Stomach (tissue), 9 donors: Measurements from ENCODE around the gene SFXN5. TPM values are rescaled to one million over a fixed set of nuclear protein-coding genes. Genes with fewer than 3 reads are reported as not detected.

Experiments used
- DNase-seq, 2 donors: peaks; one replicate each; pipeline versions ENCODE4 v3.0.0 to v3.0.0-alpha.2; 2013 to 2019
- H3K27ac ChIP-seq, 5 donors: fragments of 200-600 bp in 4 of 5; sonication (generic) in 4 of 5; one replicate each; pipeline ENCODE4 v1.5.1; 2013 to 2019; ENCODE audit warnings: mild to moderate bottlenecking in 1 of 5, moderate library complexity in 1 of 5
- H3K27me3 ChIP-seq, 3 donors: fragments of 200-600 bp; sonication (generic); one replicate each; pipeline ENCODE4 v1.5.1; 2017 to 2019; ENCODE audit warnings: mixed run types in 1 of 3
- H3K36me3 ChIP-seq, 4 donors: fragments of 200-600 bp; sonication (generic); 1 replicate in 3 of 4; 2 replicates in 1 of 4; pipeline ENCODE4 v1.5.1; 2016 to 2019
- H3K4me1 ChIP-seq, 4 donors: fragments of 200-600 bp; sonication (generic); one replicate each; pipeline ENCODE4 v1.5.1; 2016 to 2019
- H3K4me3 ChIP-seq, 4 donors: fragments of 200-600 bp; sonication (generic) in 3 of 4; one replicate each; pipeline ENCODE4 v1.5.1; 2016 to 2019; ENCODE audit warnings: mild to moderate bottlenecking in 1 of 4
- H3K9me3 ChIP-seq, 4 donors: fragments of 200-600 bp; sonication (generic); one replicate each; pipeline ENCODE4 v1.5.1; 2016 to 2019
- CTCF ChIP-seq, 7 experiments: fragments of 450-650 bp in 4 of 7; fragments of 200-600 bp in 3 of 7; sonication (generic) in 3 of 7; IDR thresholded peaks; one replicate each; pipeline ENCODE4 v1.5.1; 2016 to 2019; ENCODE audit warnings: antibody characterized with exemption in 7 of 7, control low read depth in 2 of 7, mild to moderate bottlenecking in 1 of 7
- EP300 ChIP-seq: sonication (generic); formaldehyde crosslinking; IDR thresholded peaks from one replicate; pipeline ENCODE4 v1.6.1; 2017; ENCODE audit warnings: antibody characterized with exemption
- POLR2A ChIP-seq, 4 donors: fragments of 450-650 bp; IDR thresholded peaks; one replicate each; pipeline ENCODE4 v1.6.1; 2016; ENCODE audit warnings: antibody characterized with exemption in 4 of 4, control low read depth in 2 of 4, mild to moderate bottlenecking in 1 of 4, moderate library complexity in 1 of 4
- POLR2AphosphoS5 ChIP-seq, 3 donors: sonication (generic); formaldehyde crosslinking; IDR thresholded peaks; one replicate each; pipeline ENCODE4 v1.6.1; 2016; ENCODE audit warnings: antibody characterized with exemption in 3 of 3
- WGBS, 5 donors: extraction: QIAGEN DNeasy Blood & Tissue Kit in 3 of 5; methylation state at CpG; one replicate each; pipeline versions ENCODE4 v1.1.5 to v1.1.7; 2013 to 2018; 5-methylcytosine and 5-hydroxymethylcytosine counted together
- intact Hi-C: fragments of 100-400 bp; cut with DNase I; formaldehyde crosslinking; loops from one replicate; pipeline ENCODE4 v1.15.1; 2023; ENCODE audit warnings: low total_unique reads
- polyA plus RNA-seq, 3 donors: library from polyadenylated mRNA; stranded (reverse); fragments of 200-250 nt; gene quantifications; one replicate each; pipeline ENCODE4 v1.2.3, GENCODE V29; 2013
- total RNA-seq, 5 donors: library from RNA; depleted of rRNA; stranded (reverse); fragments of >200 nt; gene quantifications; one replicate each; pipeline versions ENCODE4 v1.1.0 to v1.2.3, GENCODE V29; 2014 to 2016
- donor health status: healthy with polysubstance abuse.
- donor health status: Bipolar disorder and iron deficiency.
- donor health status: healthy.

Gene SFXN5
- total and polyA plus RNA-seq, 8 donors: 2.7 to 118 (median 17.2) TPM

GRCh38 chr2:73037947-73038585 lies 33.4 kb downstream of the SFXN5 start:
- Histone ChIP-seq H3K9me3 (no peaks in the 10 kb centered on the region), H3K36me3 (peaks cover 0 to 35% (median 15%) of the 10 kb centered on the region in 4 donors), H3K4me1 (peaks cover 0 to 16% (median 3%) of the 10 kb centered on the region in 4 donors), H3K27ac (no peak overlapping the region), H3K4me3 (no peak overlapping the region), H3K27me3 (no peaks in the 10 kb centered on the region)
- no peak for DNase-seq
- 79 to 85% (median 84%) methylated on average over 6 of the region's 6 CpGs for WGBS, 5 donors
- intact Hi-C loops: no loop called here
- TF ChIP-seq CTCF (IDR thresholded peaks at IDR 0.05) (no peak), EP300 (no peak), POLR2AphosphoS5 (IDR thresholded peaks at IDR 0.05) (no peak), POLR2A (IDR thresholded peaks at IDR 0.05) (no peak)

GRCh38 chr2:73036766-73037165 lies 34.7 kb downstream of the SFXN5 start:
- no peaks in the 10 kb centered on the region for H3K27me3 ChIP-seq
- H3K9me3 ChIP-seq: no peaks in the 10 kb centered on the region
- H3K36me3 ChIP-seq: peaks cover 0 to 35% (median 15%) of the 10 kb centered on the region in 4 donors
- H3K4me3 ChIP-seq: no peak overlapping the region
- H3K4me1 ChIP-seq: peaks cover 0 to 28% (median 14%) of the 10 kb centered on the region in 4 donors
- WGBS, 5 donors: 84 to 96% (median 92%) methylated on average over 8 to 11 of the region's 11 CpGs
- TF ChIP-seq POLR2AphosphoS5 (IDR thresholded peaks at IDR 0.05) (no peak), EP300 (no peak), POLR2A (IDR thresholded peaks at IDR 0.05) (no peak), CTCF (IDR thresholded peaks at IDR 0.05) (no peak)
- intact Hi-C loops: no loop called here
- H3K27ac ChIP-seq: no peak overlapping the region
- DNase-seq: no peak

DNA sequence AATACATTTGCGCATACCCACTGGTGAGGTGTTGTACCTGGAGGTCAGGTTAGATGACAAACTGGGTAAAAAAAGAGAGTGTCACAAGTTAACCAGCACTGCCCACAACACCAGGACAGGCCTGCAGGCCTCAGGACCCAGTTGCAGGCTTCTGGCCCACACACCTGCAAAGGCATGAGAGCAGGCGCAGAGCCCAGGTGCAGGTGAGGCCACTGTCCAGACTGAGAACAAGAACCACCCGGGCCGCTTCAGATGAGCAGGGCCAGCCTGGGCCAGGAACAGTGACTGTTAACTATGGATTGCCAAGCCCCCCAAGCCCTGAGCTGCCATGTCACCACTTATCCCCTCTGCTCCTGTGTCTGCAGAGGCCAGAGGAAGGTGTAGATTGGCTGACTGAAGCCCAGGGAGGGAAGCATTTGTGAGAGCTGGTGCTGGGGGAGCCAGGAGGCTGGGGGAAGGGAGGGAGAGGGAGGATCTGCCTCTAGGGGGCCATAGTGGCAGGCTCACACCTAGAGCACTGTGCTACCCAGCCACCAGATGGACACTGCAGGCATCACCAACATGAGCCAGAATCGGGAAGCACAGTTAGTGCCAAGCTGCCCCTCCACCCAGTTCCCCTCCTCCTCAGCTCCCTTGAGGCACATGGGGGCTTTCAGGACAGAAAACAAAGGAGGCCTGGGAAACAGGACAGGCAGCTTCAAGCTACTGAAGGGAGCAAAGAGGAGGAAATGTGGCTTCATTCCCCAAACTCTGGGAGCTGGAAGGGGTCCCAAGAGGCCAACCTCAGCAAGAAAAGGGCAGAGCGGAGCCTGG lies 35.4 kb downstream of the SFXN5 start:
- DNase-seq: no peak
- Histone ChIP-seq H3K27me3 (no peaks in the 10 kb centered on the region), H3K9me3 (no peaks in the 10 kb centered on the region), H3K4me3 (no peak overlapping the region), H3K4me1 (peaks cover 0 to 31% (median 15%) of the 10 kb centered on the region in 4 donors), H3K36me3 (peaks cover 0 to 30% (median 13%) of the 10 kb centered on the region in 4 donors), H3K27ac (no peak overlapping the region)
- 79 to 99% (median 88%) methylated on average over 4 to 6 of the region's 6 CpGs for WGBS, 5 donors
- TF ChIP-seq POLR2AphosphoS5 (IDR thresholded peaks at IDR 0.05) (no peak), POLR2A (IDR thresholded peaks at IDR 0.05) (no peak), CTCF (IDR thresholded peaks at IDR 0.05) (no peak), EP300 (no peak)
- intact Hi-C loops: no loop called here

DNA sequence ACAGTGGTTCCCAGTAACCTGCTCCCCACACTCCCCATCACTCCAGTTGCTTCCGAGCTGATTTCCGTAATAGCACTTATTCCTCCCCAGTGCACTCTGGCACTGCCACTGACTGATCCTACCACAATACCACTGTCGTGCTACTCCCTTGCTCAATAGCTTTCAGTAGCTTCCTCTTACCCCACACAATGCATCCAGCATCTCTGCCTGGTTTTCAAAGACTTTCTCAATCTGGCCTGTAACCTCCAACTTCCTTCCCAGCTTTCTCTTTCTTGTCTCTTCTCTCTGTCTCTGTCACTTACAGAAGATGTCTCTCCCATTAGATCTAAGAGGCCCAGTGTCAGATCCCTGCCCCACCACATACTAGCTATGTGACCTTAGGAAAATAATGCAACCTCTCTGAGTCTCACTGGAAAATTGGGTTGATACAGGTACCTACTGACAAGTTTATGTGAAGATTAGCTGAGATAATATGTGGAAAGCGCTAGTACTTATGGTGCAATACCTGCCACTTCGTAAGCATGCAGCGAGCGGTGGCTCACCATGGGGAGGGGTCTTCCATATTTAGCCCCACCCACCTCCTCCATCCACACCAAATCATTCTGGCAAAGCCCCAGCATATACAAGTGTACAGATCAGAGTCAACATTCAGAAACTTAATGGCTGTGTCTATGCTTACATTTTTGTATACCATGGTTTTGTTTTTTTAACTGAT lies 36.7 kb downstream of the SFXN5 start:
- Histone ChIP-seq H3K36me3 (peaks cover 0 to 20% (median 4%) of the 10 kb centered on the region in 4 donors), H3K27me3 (no peaks in the 10 kb centered on the region), H3K4me3 (no peak overlapping the region), H3K9me3 (no peaks in the 10 kb centered on the region), H3K27ac (peak overlapping the region in 1 of 5 donors; percentile 31), H3K4me1 (peaks cover 0 to 31% (median 15%) of the 10 kb centered on the region in 4 donors)
- no peak for DNase-seq
- intact Hi-C loops: no loop called here
- 84 to 94% (median 92%) methylated on average over 7 of the region's 7 CpGs for WGBS, 5 donors
- TF ChIP-seq POLR2A (IDR thresholded peaks at IDR 0.05) (no peak), EP300 (no peak), POLR2AphosphoS5 (IDR thresholded peaks at IDR 0.05) (no peak), CTCF (IDR thresholded peaks at IDR 0.05) (no peak)
